NCI-H2196 (cell line): ENCODE measurements around the gene TESPA1.

Experiments
- DNase-seq: peaks from one replicate; lab custom pipeline; 2025; ENCODE audit not compliant: unreplicated experiment; lab: John Stamatoyannopoulos, UW

The TESPA1 gene

GRCh38 chr12:54983536-54984101, 943 bp downstream of the TESPA1 start:
- DNase-seq = no peak

GRCh38 chr12:54981796-54982195, 2.8 kb downstream of the TESPA1 start:
- DNase-seq = no peak

- DNase-seq = no peak
Observed at GRCh38 chr12:54980341-54980740, 4.2 kb downstream of the TESPA1 start.

- DNase-seq = no peak
Observed at GRCh38 chr12:54977857-54978256, 6.7 kb downstream of the TESPA1 start.

GRCh38 chr12:54977155-54977554, 7.4 kb downstream of the TESPA1 start:
- no peak for DNase-seq

- DNase-seq = no peak
Observed at GRCh38 chr12:54975875-54976274, 8.7 kb downstream of the TESPA1 start.

- no peak for DNase-seq
Observed at GRCh38 chr12:54975272-54975671, 9.3 kb downstream of the TESPA1 start.

- DNase-seq = no peak
Observed at GRCh38 chr12:54974279-54974678, 10.3 kb downstream of the TESPA1 start.

- no peak for DNase-seq
Observed at GRCh38 chr12:54973556-54973955, 11.0 kb downstream of the TESPA1 start.

GRCh38 chr12:54970741-54971140, 13.8 kb downstream of the TESPA1 start:
- no peak for DNase-seq

GRCh38 chr12:54968181-54968730, 16.3 kb downstream of the TESPA1 start:
- no peak for DNase-seq

- DNase-seq = no peak
Observed at GRCh38 chr12:54967461-54967860, 17.1 kb downstream of the TESPA1 start.

- no peak for DNase-seq
Observed at GRCh38 chr12:54961190-54961589, 23.4 kb downstream of the TESPA1 start.

GRCh38 chr12:54959291-54960018, 25.1 kb downstream of the TESPA1 start:
- DNase-seq = no peak

GRCh38 chr12:54958048-54958658, 26.4 kb downstream of the TESPA1 start:
- DNase-seq = peak; percentile 73

- no peak for DNase-seq
Observed at GRCh38 chr12:54956818-54957641, 27.5 kb downstream of the TESPA1 start.

- no peak for DNase-seq
Observed at GRCh38 chr12:54956322-54956721, 28.2 kb downstream of the TESPA1 start.

- DNase-seq = no peak
Observed at GRCh38 chr12:54954801-54955200, 29.8 kb downstream of the TESPA1 start.

GRCh38 chr12:54954228-54954627, 30.3 kb downstream of the TESPA1 start:
- no peak for DNase-seq

- DNase-seq = no peak
Observed at GRCh38 chr12:54950071-54950727, 34.4 kb downstream of the TESPA1 start.
